B cell (primary cell): Measurements from ENCODE around the gene PARD3. TPM values are rescaled to one million over a fixed set of nuclear protein-coding genes. Genes with fewer than 3 reads are reported as not detected.

ENCODE experiments used
- ATAC-seq: fragments of 200-7000 bp; cut with Tn5 transposase; one replicate; pipeline ENCODE4 v1.10.0; 2021; ENCODE audit warnings: low read depth, mild to moderate bottlenecking, moderate number of reproducible peaks, moderate library complexity
- CTCF ChIA-PET: fragments of 350-600 bp; sonication (Branson Sonifier 250); formaldehyde crosslinking; loops from one replicate; lab custom pipeline; 2021; ENCODE audit warnings: antibody characterized with exemption, inconsistent platforms; lab: Charles Lee
- POLR2A ChIA-PET: fragments of 350-600 bp; sonication (Branson Sonifier 250); formaldehyde crosslinking; loops from one replicate; lab custom pipeline; 2021; ENCODE audit warnings: antibody characterized with exemption; lab: Charles Lee
- DNase-seq: peaks from one replicate; pipeline ENCODE4 v3.0.0; 2013
- H2AFZ ChIP-seq: 2 replicates; pipeline ENCODE4 v1.6.1; 2012; ENCODE audit warnings: mild to moderate bottlenecking, low read depth, low read length; ENCODE audit not compliant: insufficient read depth, poor library complexity, severe bottlenecking
- H3K27ac ChIP-seq, 2 donors: 1 replicate in 1 of 2; 2 replicates in 1 of 2; pipeline ENCODE4 v1.5.1; 2012 to 2013; ENCODE audit warnings: low read length in 2 of 2, mild to moderate bottlenecking in 2 of 2, moderate library complexity in 1 of 2
- H3K27me3 ChIP-seq, 4 experiments: fragments of 200-600 bp in 1 of 4; sonication (generic) in 1 of 4; replicated peaks in 1 of 4; 1 replicate in 2 of 4; 2 replicates in 2 of 4; pipeline versions ENCODE4 v1.6.1 to v1.7.0; 2013 to 2016; ENCODE audit warnings: low read length in 3 of 4, mild to moderate bottlenecking in 2 of 4, mixed read lengths in 1 of 4, moderate library complexity in 1 of 4; ENCODE audit not compliant: insufficient read depth in 4 of 4, control insufficient read depth in 3 of 4; ENCODE audit errors: control extremely low read depth in 1 of 4
- H3K36me3 ChIP-seq, 2 experiments: replicated peaks in 1 of 2; 1 replicate in 1 of 2; 2 replicates in 1 of 2; pipeline versions ENCODE4 v1.6.1 to v1.7.1; 2013; ENCODE audit warnings: low read length in 1 of 2; ENCODE audit not compliant: insufficient read depth in 2 of 2, control insufficient read depth in 1 of 2; ENCODE audit errors: control extremely low read depth in 1 of 2, extremely low read depth in 1 of 2
- H3K4me1 ChIP-seq, 2 donors: fragments of 200-600 bp in 1 of 2; sonication (generic) in 1 of 2; 1 replicate in 1 of 2; 2 replicates in 1 of 2; pipeline versions ENCODE4 v1.5.1 to v1.6.1; 2013 to 2017; ENCODE audit warnings: low read length in 2 of 2; ENCODE audit not compliant: control insufficient read depth in 2 of 2, insufficient read depth in 2 of 2
- H3K4me2 ChIP-seq: replicated peaks from 2 replicates; pipeline ENCODE3; 2012; ENCODE audit warnings: mild to moderate bottlenecking, low read depth, low read length; ENCODE audit not compliant: poor library complexity, severe bottlenecking
- H3K4me3 ChIP-seq, 5 experiments: fragments of 200-600 bp in 1 of 5; sonication (generic) in 1 of 5; 1 replicate in 3 of 5; 2 replicates in 2 of 5; pipeline versions ENCODE4 v1.5.1 to v1.7.0; 2011 to 2016; ENCODE audit warnings: low read length in 4 of 5, mild to moderate bottlenecking in 4 of 5, low read depth in 2 of 5, control low read depth in 1 of 5, moderate library complexity in 1 of 5; ENCODE audit not compliant: insufficient read depth in 1 of 5; ENCODE audit errors: control extremely low read depth in 1 of 5, extremely low read depth in 1 of 5
- H3K79me2 ChIP-seq: fragments of 200-600 bp; sonication (generic); one replicate; pipeline ENCODE4 v1.6.0; 2016; ENCODE audit warnings: low read length; ENCODE audit not compliant: control insufficient read depth, insufficient read depth
- H3K9ac ChIP-seq: fragments of 200-600 bp; sonication (generic); 2 replicates; pipeline ENCODE4 v1.6.1; 2017; ENCODE audit warnings: mild to moderate bottlenecking, low read length, moderate library complexity
- H3K9me3 ChIP-seq, 3 donors: one replicate each; pipeline versions ENCODE4 v1.6.1 to v1.7.1; 2013; ENCODE audit warnings: low read length in 2 of 3; ENCODE audit not compliant: control insufficient read depth in 2 of 3, insufficient read depth in 1 of 3; ENCODE audit errors: control extremely low read depth in 1 of 3
- H4K20me1 ChIP-seq: 2 replicates; pipeline ENCODE4 v1.6.0; 2012; ENCODE audit warnings: mild to moderate bottlenecking, low read length; ENCODE audit not compliant: insufficient read depth, control insufficient read depth, poor library complexity, severe bottlenecking
- H3K27ac Mint-ChIP-seq: one replicate; pipeline ENCODE4 v1.8.0; 2021; ENCODE audit warnings: mixed read lengths
- H3K27me3 Mint-ChIP-seq: one replicate; pipeline ENCODE4 v1.8.0; 2021; ENCODE audit warnings: mixed read lengths
- H3K4me1 Mint-ChIP-seq: one replicate; pipeline ENCODE4 v1.8.0; 2021; ENCODE audit warnings: mixed read lengths
- H3K4me3 Mint-ChIP-seq: one replicate; pipeline ENCODE4 v1.8.0; 2021; ENCODE audit warnings: mixed read lengths
- H3K9me3 Mint-ChIP-seq: one replicate; pipeline ENCODE4 v1.8.0; 2022; ENCODE audit warnings: mixed read lengths; ENCODE audit not compliant: insufficient read depth
- CTCF ChIP-seq: fragments of 200-600 bp; IDR thresholded peaks from one replicate; pipeline ENCODE4 v1.8.0; 2022; ENCODE audit warnings: antibody characterized with exemption, mild to moderate bottlenecking
- EZH2 ChIP-seq: IDR thresholded peaks from 2 replicates; pipeline ENCODE4 v1.6.1; 2012; ENCODE audit warnings: borderline replicate concordance, low read depth, mild to moderate bottlenecking, moderate library complexity, low read length; ENCODE audit not compliant: insufficient read depth, poor library complexity, severe bottlenecking
- WGBS: methylation state at CpG from one replicate; pipeline ENCODE4 v1.1.5; 2013; ENCODE audit warnings: missing lambda C conversion rate; ENCODE audit not compliant: insufficient coverage; 5-methylcytosine and 5-hydroxymethylcytosine counted together
- intact Hi-C: fragments of 100-400 bp; cut with micrococcal nuclease; formaldehyde crosslinking; loops from one replicate; pipeline ENCODE4 v1.10.0; 2022
- polyA plus RNA-seq: library from polyadenylated mRNA; depleted of rRNA; stranded (reverse); fragments of >200 nt; gene quantifications from 2 replicates; pipeline ENCODE4 v1.2.3, GENCODE V29; 2012
- total RNA-seq, 2 donors: library from RNA; stranded (reverse); fragments of 120-200 nt in 1 of 2; gene quantifications; 1 replicate in 1 of 2; 2 replicates in 1 of 2; pipeline versions ENCODE4 v1.2.3 to v1.2.4, GENCODE V29; 2013 to 2022

PARD3 gene
- total and polyA plus RNA-seq, 2 donors (not counting 1 experiment from before 2014, with no cell fraction given) = not detected

- Mint-ChIP-seq H3K4me3 (no peak overlapping the region), H3K4me1 (no peaks in the 10 kb centered on the region), H3K27me3 (no peaks in the 10 kb centered on the region), H3K27ac (no peak overlapping the region), H3K9me3 (no peaks in the 10 kb centered on the region)
- H3K27me3 ChIP-seq = no peaks in the 10 kb centered on the region
- H3K27ac ChIP-seq = no peak overlapping the region
- no peaks in the 10 kb centered on the region for H3K4me1 ChIP-seq
- H3K79me2 ChIP-seq = no peaks in the 10 kb centered on the region
- H3K9ac ChIP-seq = no peak overlapping the region
- H4K20me1 ChIP-seq = no peaks in the 10 kb centered on the region
- ChIA-PET CTCF (no interaction called here), POLR2A (no interaction called here)
- H3K4me2 ChIP-seq = no peak overlapping the region
- H3K4me3 ChIP-seq = no peak overlapping the region
- DNase-seq (no peak), ATAC-seq (no peak)
- H3K36me3 ChIP-seq = no peaks in the 10 kb centered on the region
- 100% methylated on average over 2 of the region's 4 CpGs for WGBS
- intact Hi-C loops = no loop called here
- TF ChIP-seq CTCF (no peak), EZH2 (no peak)
- no peak overlapping the region for H2AFZ ChIP-seq
- H3K9me3 ChIP-seq = no peaks in the 10 kb centered on the region
Observed at GRCh38 chr10:34710391-34710751, 104.7 kb downstream of the PARD3 start.

DNA sequence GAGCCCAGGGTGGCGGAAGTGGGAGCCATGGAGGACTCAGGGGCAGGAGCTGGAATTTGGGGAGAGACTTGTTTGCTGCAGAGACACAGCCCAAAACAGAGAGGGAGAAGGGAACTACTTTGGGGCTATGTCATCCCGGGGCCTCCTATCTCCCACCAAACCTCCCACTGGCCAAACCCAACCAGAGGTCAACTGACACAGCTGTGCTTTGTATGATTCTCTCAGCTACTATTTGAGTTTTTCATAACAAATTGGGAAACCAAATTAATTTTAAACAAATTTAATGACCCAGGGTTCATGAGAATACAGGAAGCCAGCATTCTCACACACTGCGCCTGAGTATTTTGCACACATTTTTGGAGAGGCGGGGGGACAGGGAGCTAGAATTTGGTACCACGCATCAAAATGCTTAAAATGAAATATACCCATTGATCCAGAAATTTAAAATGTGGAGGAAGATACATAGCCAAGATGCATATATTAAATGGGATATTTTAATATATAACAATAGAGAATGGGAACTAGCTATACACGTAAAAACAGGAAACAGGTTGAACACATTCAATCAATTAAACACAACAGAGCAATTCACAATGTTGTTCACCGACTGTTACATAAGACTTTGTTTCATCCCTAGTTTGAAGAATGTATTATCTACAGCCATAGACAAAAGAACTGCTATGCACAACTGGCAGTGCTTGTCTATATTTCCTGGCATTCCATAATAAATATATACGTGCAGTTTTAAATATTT lies 105.3 kb downstream of the PARD3 start:
- Histone ChIP-seq H3K9me3 (no peaks in the 10 kb centered on the region), H3K27me3 (no peaks in the 10 kb centered on the region), H3K9ac (no peak overlapping the region), H3K4me2 (no peak overlapping the region), H3K27ac (no peak overlapping the region), H3K79me2 (no peaks in the 10 kb centered on the region), H3K4me1 (no peaks in the 10 kb centered on the region), H3K36me3 (no peaks in the 10 kb centered on the region), H4K20me1 (no peaks in the 10 kb centered on the region), H3K4me3 (no peak overlapping the region), H2AFZ (no peak overlapping the region)
- DNase-seq (no peak), ATAC-seq (no peak)
- Mint-ChIP-seq H3K4me1 (no peaks in the 10 kb centered on the region), H3K9me3 (no peaks in the 10 kb centered on the region), H3K27ac (no peak overlapping the region), H3K27me3 (no peaks in the 10 kb centered on the region), H3K4me3 (no peak overlapping the region)
- TF ChIP-seq EZH2 = no peak
- no peak for TF ChIP-seq CTCF
- ChIA-PET CTCF (no interaction called here), POLR2A (no interaction called here)
- 100% methylated on average over 2 of the region's 8 CpGs for WGBS
- intact Hi-C loops = no loop called here
